OCI-LY3 (cell line): ENCODE measurements around the gene MFSD6.

Experiments used
- CTCF ChIP-seq: fragments of 200-600, 300-600 bp; sonication (generic); IDR thresholded peaks from 2 replicates; pipeline ENCODE4 v1.5.1; 2014; ENCODE audit warnings: antibody characterized with exemption, low read length, low read depth
- EZH2phosphoT487 ChIP-seq: fragments of 200-600 bp; shearing (Covaris generic); IDR thresholded peaks from 2 replicates; pipeline ENCODE4 v1.6.1; 2018; ENCODE audit warnings: antibody characterized with exemption, mixed run types, low read depth

GRCh38 chr2:190408538-190409271 is 550 bp downstream of the MFSD6 start:
- TF ChIP-seq EZH2phosphoT487 (no peak), CTCF (no peak)
